Osteoblast (primary cell): ENCODE measurements around the gene GPN2. TPM values are rescaled to one million over a fixed set of nuclear protein-coding genes. Genes with fewer than 3 reads are reported as not detected.

Experiments
- DNase-seq: peaks from one replicate; pipeline ENCODE4 v3.0.0; 2011; ENCODE audit warnings: low spot score, mixed read lengths; ENCODE audit not compliant: insufficient read length; ENCODE audit errors: missing footprints
- H2AFZ ChIP-seq: 2 replicates; pipeline ENCODE4 v1.6.0; 2011; ENCODE audit warnings: mild to moderate bottlenecking, low read length
- H3K27ac ChIP-seq: 2 replicates; pipeline ENCODE4 v1.5.1; 2011; ENCODE audit warnings: mild to moderate bottlenecking, low read depth, low read length, moderate library complexity
- H3K27me3 ChIP-seq: 2 replicates; pipeline ENCODE4 v1.6.0; 2012; ENCODE audit warnings: mild to moderate bottlenecking, control low read depth, inconsistent platforms, low read length, moderate library complexity; ENCODE audit not compliant: insufficient read depth
- H3K36me3 ChIP-seq: 2 replicates; pipeline ENCODE4 v1.5.1; 2011; ENCODE audit warnings: mild to moderate bottlenecking, low read length, control low read depth, moderate library complexity; ENCODE audit not compliant: insufficient read depth
- H3K4me1 ChIP-seq: 2 replicates; pipeline ENCODE4 v1.5.1; 2011; ENCODE audit warnings: mild to moderate bottlenecking, low read length, control low read depth, moderate library complexity; ENCODE audit not compliant: insufficient read depth
- H3K4me2 ChIP-seq: 2 replicates; pipeline ENCODE4 v1.6.0; 2011; ENCODE audit warnings: mild to moderate bottlenecking, low read length; ENCODE audit not compliant: insufficient read depth
- H3K4me3 ChIP-seq: fragments of 200-600 bp; sonication (generic); 3 replicates; pipeline ENCODE4 v1.5.1; 2012; ENCODE audit warnings: mild to moderate bottlenecking, low read length, inconsistent platforms; ENCODE audit not compliant: insufficient read depth
- H3K79me2 ChIP-seq: 2 replicates; pipeline ENCODE4 v1.6.0; 2012; ENCODE audit warnings: mild to moderate bottlenecking, low read length, control low read depth, inconsistent platforms; ENCODE audit not compliant: insufficient read depth
- H3K9me3 ChIP-seq: 2 replicates; pipeline ENCODE4 v1.5.1; 2011; ENCODE audit warnings: low read depth, low read length, control low read depth
- H4K20me1 ChIP-seq: 2 replicates; pipeline ENCODE4 v1.6.0; 2012; ENCODE audit warnings: mild to moderate bottlenecking, low read length, control low read depth; ENCODE audit not compliant: insufficient read depth
- total RNA-seq: library from RNA; depleted of rRNA; stranded (reverse); fragments of >200 nt; gene quantifications from 2 replicates; pipeline ENCODE4 v1.2.3, GENCODE V29; 2012
- TF ChIP-seq, protein P1 (sequence below): IDR thresholded peaks from 2 replicates; pipeline ENCODE4 v1.5.1; 2011; ENCODE audit warnings: mild to moderate bottlenecking, low read depth, low read length, moderate library complexity; ENCODE audit errors: extremely low read depth

Gene GPN2
- total RNA-seq, 1 donor: 8.0 TPM

GRCh38 chr1:26900815-26901511 is 10.9 kb upstream of the GPN2 start:
- Histone ChIP-seq H3K27me3 (no peaks in the 10 kb centered on the region), H3K4me2 (peak overlapping the region; percentile 99), H4K20me1 (no peaks in the 10 kb centered on the region), H3K4me3 (peak overlapping the region; percentile 98), H3K79me2 (peaks cover 40% of the 10 kb centered on the region), H3K27ac (peak overlapping the region; percentile 82), H2AFZ (peak overlapping the region; percentile 86), H3K9me3 (no peaks in the 10 kb centered on the region), H3K36me3 (peaks cover 15% of the 10 kb centered on the region), H3K4me1 (peaks cover 16% of the 10 kb centered on the region)
- TF ChIP-seq, protein P1, sequence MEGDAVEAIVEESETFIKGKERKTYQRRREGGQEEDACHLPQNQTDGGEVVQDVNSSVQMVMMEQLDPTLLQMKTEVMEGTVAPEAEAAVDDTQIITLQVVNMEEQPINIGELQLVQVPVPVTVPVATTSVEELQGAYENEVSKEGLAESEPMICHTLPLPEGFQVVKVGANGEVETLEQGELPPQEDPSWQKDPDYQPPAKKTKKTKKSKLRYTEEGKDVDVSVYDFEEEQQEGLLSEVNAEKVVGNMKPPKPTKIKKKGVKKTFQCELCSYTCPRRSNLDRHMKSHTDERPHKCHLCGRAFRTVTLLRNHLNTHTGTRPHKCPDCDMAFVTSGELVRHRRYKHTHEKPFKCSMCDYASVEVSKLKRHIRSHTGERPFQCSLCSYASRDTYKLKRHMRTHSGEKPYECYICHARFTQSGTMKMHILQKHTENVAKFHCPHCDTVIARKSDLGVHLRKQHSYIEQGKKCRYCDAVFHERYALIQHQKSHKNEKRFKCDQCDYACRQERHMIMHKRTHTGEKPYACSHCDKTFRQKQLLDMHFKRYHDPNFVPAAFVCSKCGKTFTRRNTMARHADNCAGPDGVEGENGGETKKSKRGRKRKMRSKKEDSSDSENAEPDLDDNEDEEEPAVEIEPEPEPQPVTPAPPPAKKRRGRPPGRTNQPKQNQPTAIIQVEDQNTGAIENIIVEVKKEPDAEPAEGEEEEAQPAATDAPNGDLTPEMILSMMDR: no peak
- DNase-seq: no peak

DNA sequence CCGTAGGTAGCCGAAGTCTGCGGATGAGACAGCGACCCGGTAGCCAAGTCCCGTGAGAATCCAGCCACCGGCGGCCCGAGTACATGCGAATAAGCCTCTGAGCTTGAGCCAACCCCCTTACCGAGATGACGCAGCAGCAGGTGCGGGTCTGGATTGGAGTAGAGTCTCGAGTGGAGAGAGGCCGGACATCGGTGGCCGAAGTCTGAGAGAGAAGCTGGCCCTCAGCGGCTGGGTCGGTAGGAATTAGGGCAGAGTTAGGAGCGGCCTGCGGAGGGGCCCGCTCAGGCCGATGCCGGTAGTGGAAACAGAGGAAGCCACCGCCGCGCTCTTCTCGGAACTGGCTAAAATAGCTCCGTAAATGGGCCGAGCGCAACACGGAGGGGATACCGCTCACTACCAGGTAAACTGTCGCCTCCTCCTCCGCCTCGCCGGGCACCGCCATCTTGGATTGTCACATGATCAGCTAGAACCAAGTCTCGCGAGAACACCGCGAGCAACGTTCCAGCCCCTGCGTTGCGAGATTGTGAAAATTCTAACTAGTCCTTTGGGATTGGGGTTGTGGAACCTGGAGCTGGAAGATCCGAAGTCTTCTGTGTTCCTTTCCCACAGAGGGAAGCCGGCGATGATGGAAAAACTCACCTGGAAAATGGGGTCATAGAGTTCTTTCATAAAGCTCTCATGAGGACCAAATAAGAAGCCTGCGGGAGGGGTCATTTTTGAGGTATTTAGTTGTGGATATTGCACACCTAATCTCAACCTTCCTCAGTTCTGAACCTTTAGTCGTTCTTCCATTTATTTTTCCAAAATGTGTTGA is 10.1 kb upstream of the GPN2 start, which contains the start of gene GPATCH3:
GPATCH3 (minus strand) TSS at position 467 of the 814 bp plus-strand sequence; CDS start at position 442, 25 bp downstream.
- Histone ChIP-seq H3K27me3 (no peaks in the 10 kb centered on the region), H4K20me1 (no peaks in the 10 kb centered on the region), H3K79me2 (peaks cover 45% of the 10 kb centered on the region), H2AFZ (peak within 1 kb of the TSS; percentile 86), H3K4me1 (peaks cover 16% of the 10 kb centered on the region), H3K4me3 (peak within 1 kb of the TSS; percentile 98), H3K27ac (peak within 1 kb of the TSS; percentile 82), H3K9me3 (no peaks in the 10 kb centered on the region), H3K36me3 (peaks cover 17% of the 10 kb centered on the region), H3K4me2 (peak within 1 kb of the TSS; percentile 99)
- TF ChIP-seq, protein P1: no peak
- peak; percentile 95 for DNase-seq

GRCh38 chr1:26897351-26897750 is 7.3 kb upstream of the GPN2 start:
- Histone ChIP-seq H3K4me3 (no peak overlapping the region), H3K4me1 (peaks cover 16% of the 10 kb centered on the region), H2AFZ (no peak overlapping the region), H3K79me2 (peaks cover 57% of the 10 kb centered on the region), H3K9me3 (no peaks in the 10 kb centered on the region), H3K27ac (no peak overlapping the region), H3K36me3 (peaks cover 39% of the 10 kb centered on the region), H4K20me1 (no peaks in the 10 kb centered on the region), H3K27me3 (no peaks in the 10 kb centered on the region), H3K4me2 (no peak overlapping the region)
- no peak for DNase-seq
- TF ChIP-seq, protein P1: no peak

DNA sequence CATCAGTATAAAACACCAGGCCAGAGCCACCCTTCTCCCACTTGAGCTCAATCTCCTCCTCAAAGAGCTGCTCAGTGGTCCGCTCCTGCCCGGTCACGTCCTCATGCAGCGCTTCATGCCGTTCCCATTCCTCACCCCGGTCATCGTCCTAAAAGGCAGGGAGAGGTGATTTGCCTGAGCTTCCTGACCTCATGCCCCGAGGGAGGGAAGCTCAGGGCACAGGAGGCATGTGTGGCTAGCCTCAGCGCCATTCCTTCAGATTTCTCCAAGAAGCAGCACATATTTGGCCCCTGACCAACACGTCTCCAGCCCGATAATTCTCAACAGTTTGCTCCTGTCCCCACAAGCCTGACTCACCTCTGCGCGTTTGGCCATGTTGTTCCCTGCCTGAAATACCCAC is 4.2 kb upstream of the GPN2 start:
- peaks cover 43% of the 10 kb centered on the region for H3K36me3 ChIP-seq
- no peak overlapping the region for H3K4me2 ChIP-seq
- H3K27me3 ChIP-seq: no peaks in the 10 kb centered on the region
- TF ChIP-seq, protein P1: no peak
- H3K79me2 ChIP-seq: peaks cover 52% of the 10 kb centered on the region
- H3K27ac ChIP-seq: no peak overlapping the region
- H3K4me1 ChIP-seq: peaks cover 9% of the 10 kb centered on the region
- H4K20me1 ChIP-seq: peaks cover 3% of the 10 kb centered on the region
- no peak for DNase-seq
- no peaks in the 10 kb centered on the region for H3K9me3 ChIP-seq
- H2AFZ ChIP-seq: no peak overlapping the region
- no peak overlapping the region for H3K4me3 ChIP-seq
